OCI-LY7 (cell line): ENCODE results near the gene SH3PXD2A. TPM values are rescaled to one million over a fixed set of nuclear protein-coding genes. Genes with fewer than 3 reads are reported as not detected.

Experiments
- BruUV-seq: library from RNA; stranded (reverse); fragments of 400-500 nt; replicated peaks from 2 replicates; lab custom pipeline; 2021; lab: Mats Ljungman, UMichigan
- CTCF ChIA-PET: fragments of 300-600 bp; sonication (Branson Sonifier 250); formaldehyde crosslinking; loops from one replicate; lab custom pipeline; 2022; ENCODE audit warnings: antibody characterized with exemption; ENCODE audit not compliant: unreplicated experiment; lab: Charles Lee
- POLR2A ChIA-PET: fragments of 300-600 bp; sonication (Branson Sonifier 250); formaldehyde crosslinking; loops from one replicate; lab custom pipeline; 2022; ENCODE audit warnings: antibody characterized with exemption; lab: Charles Lee
- DNase-seq: peaks from one replicate; pipeline ENCODE4 v3.0.0-alpha.2; 2015; ENCODE audit warnings: low spot score
- H2AFZ ChIP-seq: fragments of 200-600 bp; sonication (generic), shearing (Covaris generic); 2 replicates; pipeline ENCODE4 v1.6.1; 2014; ENCODE audit warnings: mild to moderate bottlenecking, antibody characterized with exemption, low read length, moderate library complexity
- H3K27ac ChIP-seq: fragments of 200-600 bp; sonication (generic); 2 replicates; pipeline ENCODE4 v1.5.1; 2014; ENCODE audit warnings: mixed run types, low read depth, mild to moderate bottlenecking, moderate library complexity, low read length, inconsistent platforms; ENCODE audit not compliant: poor library complexity, severe bottlenecking
- H3K36me3 ChIP-seq: fragments of 200-600 bp; sonication (generic); 2 replicates; pipeline ENCODE4 v1.6.1; 2014; ENCODE audit warnings: mild to moderate bottlenecking, antibody characterized with exemption, low read length, moderate library complexity, mixed read lengths; ENCODE audit not compliant: insufficient read depth
- H3K4me1 ChIP-seq: fragments of 200-600 bp; sonication (generic); 2 replicates; pipeline ENCODE4 v1.5.1; 2014; ENCODE audit warnings: mild to moderate bottlenecking, low read length; ENCODE audit not compliant: insufficient read depth, poor library complexity, severe bottlenecking
- H3K4me2 ChIP-seq: fragments of 200-600 bp; sonication (generic); 2 replicates; pipeline ENCODE4 v1.6.1; 2014; ENCODE audit warnings: mild to moderate bottlenecking, low read length
- H3K4me3 ChIP-seq: fragments of 200-600 bp; sonication (generic); 2 replicates; pipeline ENCODE4 v1.5.1; 2014; ENCODE audit warnings: mild to moderate bottlenecking, low read depth, low read length; ENCODE audit not compliant: poor library complexity, severe bottlenecking
- H3K79me2 ChIP-seq: fragments of 200-600 bp; sonication (generic); 2 replicates; pipeline ENCODE4 v1.6.1; 2016; ENCODE audit warnings: low read depth, mild to moderate bottlenecking, low read length, moderate library complexity, mixed read lengths; ENCODE audit not compliant: insufficient read depth
- H3K9me2 ChIP-seq: fragments of 200-600 bp; sonication (generic); 2 replicates; pipeline ENCODE4 v1.6.1; 2016; ENCODE audit warnings: mild to moderate bottlenecking, low read length, mixed read lengths; ENCODE audit not compliant: insufficient read depth
- H3K9me3 ChIP-seq: fragments of 200-600 bp; sonication (generic); 2 replicates; pipeline ENCODE4 v1.6.1; 2014; ENCODE audit warnings: mild to moderate bottlenecking, mixed run types, low read length, mixed read lengths
- H4K20me1 ChIP-seq: fragments of 200-600 bp; sonication (generic); 2 replicates; pipeline ENCODE4 v1.6.1; 2014; ENCODE audit warnings: mild to moderate bottlenecking, antibody characterized with exemption, low read length, moderate library complexity, mixed read lengths; ENCODE audit not compliant: insufficient read depth
- EZH2phosphoT487 ChIP-seq: fragments of 200-600 bp; sonication (generic); IDR thresholded peaks from 2 replicates; pipeline ENCODE4 v1.6.1; 2018; ENCODE audit warnings: low read depth, borderline replicate concordance, mild to moderate bottlenecking, mixed run types, antibody characterized with exemption, low read length, moderate library complexity, mixed read lengths
- intact Hi-C: fragments of 100-400 bp; cut with micrococcal nuclease; formaldehyde crosslinking; loops from one replicate; pipeline ENCODE4 v1.10.0; 2022; ENCODE audit not compliant: unreplicated experiment
- total RNA-seq, 2 experiments: library from RNA; depleted of rRNA in 1 of 2; stranded (reverse); fragments of >200 nt in 1 of 2; shearing (Covaris generic) in 1 of 2; gene quantifications; 2 replicates each; pipeline ENCODE4 v1.2.3, GENCODE V29; 2014 to 2022
- TF ChIP-seq, protein P1 (sequence below): fragments of 200-600 bp; sonication (generic); conservative IDR thresholded peaks from 2 replicates; pipeline ENCODE4 v1.5.1; 2014; ENCODE audit warnings: mild to moderate bottlenecking, antibody characterized with exemption, low read length, moderate library complexity, mixed read lengths

SH3PXD2A gene
- total RNA-seq, 2 experiments from 2014 or later, result 0.85 to 5.9 TPM

DNA sequence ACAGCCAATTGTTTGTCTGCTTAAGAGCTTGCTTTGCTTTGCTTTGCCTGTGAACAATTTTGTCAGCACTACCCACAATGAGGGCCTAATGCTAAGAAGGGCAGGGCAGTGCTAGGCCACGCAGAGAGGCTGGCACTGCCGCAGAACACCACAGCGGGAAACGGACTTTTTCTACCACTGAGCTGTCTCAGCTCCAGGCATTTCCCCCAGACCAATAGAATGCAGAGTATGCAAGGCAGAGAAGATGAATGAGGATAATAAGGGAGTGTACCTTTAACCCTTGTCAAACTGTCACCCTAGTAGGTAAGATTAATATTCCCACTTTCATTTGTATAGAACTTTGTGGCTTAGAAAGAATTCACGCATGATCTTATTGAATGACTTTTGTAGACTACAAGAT is 104.5 kb downstream of the SH3PXD2A start:
- H3K36me3 ChIP-seq, result no peaks in the 10 kb centered on the region
- BruUV-seq, result no TSS peak
- intact Hi-C loops, result no loop called here
- no peak overlapping the region for H3K4me3 ChIP-seq
- no peak overlapping the region for H2AFZ ChIP-seq
- no peaks in the 10 kb centered on the region for H3K9me2 ChIP-seq
- peaks cover 11% of the 10 kb centered on the region for H3K9me3 ChIP-seq
- ChIA-PET CTCF (interaction anchor here (0.6 kb wide), 1 partner anchor 167 kb away, joined by 5 read pairs; no protein-coding TSS in a partner anchor), POLR2A (interaction anchor here (0.6 kb wide), 1 partner anchor 316 kb away, joined by 3 read pairs; no protein-coding TSS in a partner anchor)
- H3K27ac ChIP-seq, result no peak overlapping the region
- no peaks in the 10 kb centered on the region for H4K20me1 ChIP-seq
- no peak for DNase-seq
- no peaks in the 10 kb centered on the region for H3K79me2 ChIP-seq
- peaks cover 3% of the 10 kb centered on the region for H3K4me1 ChIP-seq
- TF ChIP-seq EZH2phosphoT487, result no peak
- TF ChIP-seq, protein P1, sequence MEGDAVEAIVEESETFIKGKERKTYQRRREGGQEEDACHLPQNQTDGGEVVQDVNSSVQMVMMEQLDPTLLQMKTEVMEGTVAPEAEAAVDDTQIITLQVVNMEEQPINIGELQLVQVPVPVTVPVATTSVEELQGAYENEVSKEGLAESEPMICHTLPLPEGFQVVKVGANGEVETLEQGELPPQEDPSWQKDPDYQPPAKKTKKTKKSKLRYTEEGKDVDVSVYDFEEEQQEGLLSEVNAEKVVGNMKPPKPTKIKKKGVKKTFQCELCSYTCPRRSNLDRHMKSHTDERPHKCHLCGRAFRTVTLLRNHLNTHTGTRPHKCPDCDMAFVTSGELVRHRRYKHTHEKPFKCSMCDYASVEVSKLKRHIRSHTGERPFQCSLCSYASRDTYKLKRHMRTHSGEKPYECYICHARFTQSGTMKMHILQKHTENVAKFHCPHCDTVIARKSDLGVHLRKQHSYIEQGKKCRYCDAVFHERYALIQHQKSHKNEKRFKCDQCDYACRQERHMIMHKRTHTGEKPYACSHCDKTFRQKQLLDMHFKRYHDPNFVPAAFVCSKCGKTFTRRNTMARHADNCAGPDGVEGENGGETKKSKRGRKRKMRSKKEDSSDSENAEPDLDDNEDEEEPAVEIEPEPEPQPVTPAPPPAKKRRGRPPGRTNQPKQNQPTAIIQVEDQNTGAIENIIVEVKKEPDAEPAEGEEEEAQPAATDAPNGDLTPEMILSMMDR, result no peak
- H3K4me2 ChIP-seq, result no peak overlapping the region

DNA sequence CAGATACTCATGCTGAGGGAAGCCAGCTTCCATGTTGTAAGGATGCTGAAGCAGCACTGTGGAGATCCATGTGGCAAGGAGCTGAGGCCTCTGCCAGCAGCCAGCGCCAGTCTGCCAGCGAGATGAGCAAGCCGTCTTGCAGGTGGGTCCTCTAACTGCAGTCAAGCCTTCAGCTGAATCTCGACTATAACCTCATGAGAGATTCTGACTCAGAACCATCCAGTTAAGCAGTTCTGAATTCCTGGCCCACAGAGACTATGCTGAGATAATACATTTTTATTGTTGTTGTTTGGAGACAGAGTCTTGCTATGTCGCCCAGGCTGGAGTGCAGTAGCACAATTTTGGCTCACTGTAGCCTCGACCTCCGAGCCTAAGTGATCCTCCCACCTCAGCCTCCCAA is 105.6 kb downstream of the SH3PXD2A start:
- no peak overlapping the region for H3K4me2 ChIP-seq
- no peak for TF ChIP-seq EZH2phosphoT487
- TF ChIP-seq, protein P1, result no peak
- no peak for DNase-seq
- no peaks in the 10 kb centered on the region for H3K9me2 ChIP-seq
- intact Hi-C loops, result no loop called here
- ChIA-PET POLR2A (no interaction called here), CTCF (no interaction called here)
- no TSS peak for BruUV-seq
- no peaks in the 10 kb centered on the region for H3K79me2 ChIP-seq
- peaks cover 11% of the 10 kb centered on the region for H3K9me3 ChIP-seq
- H2AFZ ChIP-seq, result no peak overlapping the region
- peaks cover 12% of the 10 kb centered on the region for H3K4me1 ChIP-seq
- H3K4me3 ChIP-seq, result no peak overlapping the region
- H3K27ac ChIP-seq, result no peak overlapping the region
- no peaks in the 10 kb centered on the region for H4K20me1 ChIP-seq
- no peaks in the 10 kb centered on the region for H3K36me3 ChIP-seq

DNA sequence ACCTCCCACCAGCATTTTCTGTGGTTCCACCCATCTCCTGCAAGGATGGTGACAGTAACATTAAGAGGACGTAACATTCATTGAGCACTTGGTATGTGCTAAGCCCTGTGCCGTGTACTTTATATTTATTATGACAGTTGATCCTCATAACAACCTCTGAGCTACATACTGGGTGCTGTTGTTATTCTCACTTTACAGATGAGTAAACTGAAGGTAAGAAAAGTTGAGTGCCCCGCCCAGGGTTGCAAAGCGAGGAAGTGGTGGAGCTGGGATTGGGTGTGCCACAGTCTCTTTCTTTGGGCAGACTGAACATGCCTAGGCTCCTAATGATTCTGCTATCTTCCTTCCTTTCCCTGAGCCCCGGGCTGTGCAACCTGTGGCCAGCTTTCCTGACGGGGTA is 107.4 kb downstream of the SH3PXD2A start:
- Histone ChIP-seq H3K79me2 (no peaks in the 10 kb centered on the region), H3K4me3 (no peak overlapping the region), H3K4me1 (peaks cover 12% of the 10 kb centered on the region), H4K20me1 (no peaks in the 10 kb centered on the region), H2AFZ (no peak overlapping the region), H3K9me3 (peaks cover 11% of the 10 kb centered on the region), H3K4me2 (no peak overlapping the region), H3K36me3 (no peaks in the 10 kb centered on the region), H3K27ac (no peak overlapping the region), H3K9me2 (no peaks in the 10 kb centered on the region)
- TF ChIP-seq, protein P1, result no peak
- TF ChIP-seq EZH2phosphoT487, result no peak
- ChIA-PET POLR2A (interaction anchor here (0.9 to 1.0 kb wide), 2 partner anchors 16 to 19 kb away, joined by 3 read pairs; no protein-coding TSS in a partner anchor), CTCF (no interaction called here)
- no TSS peak for BruUV-seq
- intact Hi-C loops, result no loop called here
- DNase-seq, result no peak
